Measurements from ENCODE around the gene NCKIPSD. TPM values are rescaled to one million over a fixed set of nuclear protein-coding genes. Genes with fewer than 3 reads are reported as not detected.

NCKIPSD gene
- polyA plus RNA-seq, 1 of the 3 experiments (the other 2 are of a cell fraction) = 20.4 TPM

- Histone ChIP-seq H3K36me3 (replicated peaks in 1 of 2; ENCODE audit: control insufficient read depth in 1 of 2, insufficient read depth in 2 of 2, low read length in 1 of 2) (peaks cover 21 to 64% of the 10 kb centered on the region in 2 experiments), H3K4me3 (ENCODE audit: low read depth in 2 of 2, low read length in 1 of 2) (no peak overlapping the region), H4K20me1 (ENCODE audit: insufficient read depth) (peaks cover 98% of the 10 kb centered on the region), H3K4me2 (peak overlapping the region; percentile 18), H3K27me3 (ENCODE audit: insufficient read depth) (no peaks in the 10 kb centered on the region), H2AFZ (ENCODE audit: low read depth) (no peak overlapping the region), H3K9me3 (no peaks in the 10 kb centered on the region), H3F3A (replicated peaks; ENCODE audit: insufficient read depth) (peaks cover 26% of the 10 kb centered on the region), H3K4me1 (ENCODE audit: control insufficient read depth in 1 of 2, insufficient read depth in 2 of 2, low read depth in 1 of 2, low read length in 1 of 2) (peaks cover 0 to 3% of the 10 kb centered on the region in 2 experiments; a peak in 2 of 4 replicates), H3K27ac (ENCODE audit: low read depth in 2 of 2, low read length in 1 of 2) (peak overlapping the region; percentile 2 to 42; a peak in 3 of 4 replicates), H3K9ac (no peak overlapping the region), H3K79me2 (ENCODE audit: insufficient read depth) (peaks cover 100% of the 10 kb centered on the region), H3K9me2 (no peaks in the 10 kb centered on the region)
- ChIA-PET POLR2A (interaction anchor here (1.4 kb wide), 1 partner anchor 8 kb away, joined by 4 read pairs; the partner anchor contains the start of gene IP6K2), CTCF (interaction anchor here (1.4 to 3.3 kb wide), 3 partner anchors 11 to 31 kb away, joined by 3 to 10 read pairs (median 4); no protein-coding TSS in a partner anchor)
- 73% methylated on average over 7 of the region's 7 CpGs for WGBS (ENCODE audit: low lambda C conversion rate)
- TF ChIP-seq MXI1 (IDR thresholded peaks at IDR 0.05; ENCODE audit: low read depth, low read length) (no peak), EZH2phosphoT487 (IDR thresholded peaks at IDR 0.05; ENCODE audit: borderline replicate concordance, low read depth) (no peak), POLR2AphosphoS5 (IDR thresholded peaks at IDR 0.05; ENCODE audit: low read depth, low read length) (no peak), NFIC (IDR thresholded peaks at IDR 0.05; ENCODE audit: borderline replicate concordance) (no peak), EP300 (IDR thresholded peaks at IDR 0.05; ENCODE audit: borderline replicate concordance in 1 of 2, low read depth in 1 of 2, low read length in 1 of 2) (no peak), GABPA (IDR thresholded peaks at IDR 0.05; ENCODE audit: low read depth) (no peak), FOXJ3 (CRISPR knock-in tag; IDR thresholded peaks at IDR 0.05) (no peak), JUND (IDR thresholded peaks at IDR 0.05) (no peak), RFX5 (IDR thresholded peaks at IDR 0.05; ENCODE audit: low read length) (no peak), TAF1 (IDR thresholded peaks at IDR 0.05; ENCODE audit: borderline replicate concordance, low read depth, low read length) (no peak), CHD2 (IDR thresholded peaks at IDR 0.05; ENCODE audit: low read length, partially characterized antibody) (no peak), TEAD4 (IDR thresholded peaks at IDR 0.05; ENCODE audit: borderline replicate concordance, insufficient read depth) (no peak), ELF1 (IDR thresholded peaks at IDR 0.05) (no peak), FOSL2 (IDR thresholded peaks at IDR 0.05; ENCODE audit: borderline replicate concordance, low read depth) (no peak)
- no peak for DNase-seq
These were observed 23.3 kb upstream of the NCKIPSD start for GRCh38 chr3:48709051-48709461.

- Histone ChIP-seq H3F3A (replicated peaks; ENCODE audit: insufficient read depth) (peaks cover 26% of the 10 kb centered on the region), H3K9me3 (no peaks in the 10 kb centered on the region), H3K4me3 (ENCODE audit: low read depth in 2 of 2, low read length in 1 of 2) (no peak overlapping the region), H3K4me2 (peak overlapping the region; percentile 18; the same call in 1 of the 2 replicates), H4K20me1 (ENCODE audit: insufficient read depth) (peaks cover 98% of the 10 kb centered on the region), H3K4me1 (ENCODE audit: control insufficient read depth in 1 of 2, insufficient read depth in 2 of 2, low read depth in 1 of 2, low read length in 1 of 2) (peaks cover 0 to 3% of the 10 kb centered on the region in 2 experiments; a peak in 2 of 4 replicates), H3K36me3 (replicated peaks in 1 of 2; ENCODE audit: control insufficient read depth in 1 of 2, insufficient read depth in 2 of 2, low read length in 1 of 2) (peaks cover 21 to 61% of the 10 kb centered on the region in 2 experiments), H2AFZ (ENCODE audit: low read depth) (no peak overlapping the region), H3K9ac (no peak overlapping the region), H3K27me3 (ENCODE audit: insufficient read depth) (no peaks in the 10 kb centered on the region), H3K27ac (ENCODE audit: low read depth in 2 of 2, low read length in 1 of 2) (peak overlapping the region in 1 of 2 experiments; percentile 42; a peak in 2 of 4 replicates), H3K79me2 (ENCODE audit: insufficient read depth) (peaks cover 100% of the 10 kb centered on the region), H3K9me2 (no peaks in the 10 kb centered on the region)
- TF ChIP-seq RCOR1 (IDR thresholded peaks at IDR 0.05; ENCODE audit: low read length) (no peak), ZBTB33 (IDR thresholded peaks at IDR 0.05; ENCODE audit: borderline replicate concordance, low read depth) (no peak), TCF12 (IDR thresholded peaks at IDR 0.05) (no peak), TEAD4 (IDR thresholded peaks at IDR 0.05; ENCODE audit: borderline replicate concordance, insufficient read depth) (no peak), MAX (IDR thresholded peaks at IDR 0.05; ENCODE audit: low read depth) (no peak), POLR2AphosphoS5 (IDR thresholded peaks at IDR 0.05; ENCODE audit: low read depth, low read length) (0 out of 2 replicates have a peak, but pooled peaks have one; percentile 4), USF2 (IDR thresholded peaks at IDR 0.05; ENCODE audit: borderline replicate concordance, low read depth, low read length) (no peak)
- TF ChIP-seq, protein P1, sequence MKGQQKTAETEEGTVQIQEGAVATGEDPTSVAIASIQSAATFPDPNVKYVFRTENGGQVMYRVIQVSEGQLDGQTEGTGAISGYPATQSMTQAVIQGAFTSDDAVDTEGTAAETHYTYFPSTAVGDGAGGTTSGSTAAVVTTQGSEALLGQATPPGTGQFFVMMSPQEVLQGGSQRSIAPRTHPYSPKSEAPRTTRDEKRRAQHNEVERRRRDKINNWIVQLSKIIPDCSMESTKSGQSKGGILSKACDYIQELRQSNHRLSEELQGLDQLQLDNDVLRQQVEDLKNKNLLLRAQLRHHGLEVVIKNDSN (IDR thresholded peaks at IDR 0.05; ENCODE audit: borderline replicate concordance, low read depth) = no peak
- ChIA-PET CTCF (interaction anchor here (1.4 to 3.3 kb wide), 3 partner anchors 11 to 31 kb away, joined by 3 to 10 read pairs (median 4); no protein-coding TSS in a partner anchor), POLR2A (interaction anchor here (1.4 kb wide), 1 partner anchor 8 kb away, joined by 4 read pairs; the partner anchor contains the start of gene IP6K2)
- 69% methylated on average over 2 of the region's 2 CpGs for WGBS (ENCODE audit: low lambda C conversion rate)
- no peak for DNase-seq
These were observed 22.8 kb upstream of the NCKIPSD start for GRCh38 chr3:48708481-48708889.
